HCT116 (cell line): ENCODE measurements around the gene ANKEF1.

Experiments
- EGR1 ChIP-seq: IDR thresholded peaks from 2 replicates; pipeline ENCODE4 v1.6.1; 2012; ENCODE audit warnings: low read depth
- SIN3A ChIP-seq: IDR thresholded peaks from 2 replicates; pipeline ENCODE4 v1.6.1; 2012; ENCODE audit warnings: low read depth

DNA sequence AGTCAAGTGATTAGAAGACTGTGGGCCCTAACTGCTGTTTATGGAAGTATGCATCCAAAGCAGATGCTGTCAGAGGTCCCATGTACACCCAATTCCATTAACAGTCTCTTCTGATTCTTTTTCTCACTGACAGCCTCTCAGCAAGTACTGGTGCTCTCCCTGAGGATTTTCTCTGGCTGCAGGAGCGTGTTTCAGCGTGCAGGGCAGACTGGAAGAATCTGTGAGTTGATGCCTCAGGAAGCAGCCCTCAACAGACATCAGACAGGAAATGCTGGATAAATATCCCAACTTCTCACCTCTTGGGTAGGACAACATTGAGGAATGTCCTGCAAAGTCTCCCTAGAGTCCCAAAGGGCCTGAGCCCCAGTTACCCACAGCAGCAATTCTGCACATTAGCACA, 40.8 kb downstream of the ANKEF1 start:
- TF ChIP-seq SIN3A, result no peak
- no peak for TF ChIP-seq EGR1
